Neural progenitor cell (in vitro differentiated cells): Measurements from ENCODE around the gene TMPRSS4. TPM values are rescaled to one million over a fixed set of nuclear protein-coding genes. Genes with fewer than 3 reads are reported as not detected.

Experiments
- DNase-seq: peaks from one replicate; pipeline ENCODE4 v3.0.0-alpha.2; 2016; ENCODE audit warnings: low spot score
- H2AFZ ChIP-seq: fragments of 200-600 bp; sonication (generic); replicated peaks from 2 replicates; pipeline ENCODE4 v1.6.1; 2016; ENCODE audit warnings: antibody characterized with exemption
- H3F3A ChIP-seq: fragments of 200-600 bp; sonication (generic); 2 replicates; pipeline ENCODE4 v1.6.1; 2016; ENCODE audit warnings: antibody characterized with exemption, low read depth
- H3K27ac ChIP-seq: fragments of 200-600 bp; sonication (generic); 2 replicates; pipeline ENCODE4 v1.5.1; 2016; ENCODE audit warnings: mild to moderate bottlenecking
- H3K27me3 ChIP-seq: fragments of 200-600 bp; sonication (generic); 2 replicates; pipeline ENCODE4 v1.6.1; 2016; ENCODE audit warnings: mild to moderate bottlenecking, moderate library complexity
- H3K36me3 ChIP-seq: fragments of 200-600 bp; sonication (generic); 2 replicates; pipeline ENCODE4 v1.5.1; 2016
- H3K4me1 ChIP-seq: fragments of 200-600 bp; sonication (generic); 2 replicates; pipeline ENCODE4 v1.6.1; 2016; ENCODE audit warnings: mixed run types
- H3K4me2 ChIP-seq: fragments of 200-600 bp; sonication (generic); 2 replicates; pipeline ENCODE4 v1.6.1; 2016
- H3K4me3 ChIP-seq: fragments of 200-600 bp; sonication (generic); 2 replicates; pipeline ENCODE4 v1.5.1; 2016
- H3K79me2 ChIP-seq: fragments of 200-600 bp; sonication (generic); 2 replicates; pipeline ENCODE4 v1.6.1; 2016; ENCODE audit warnings: low read depth
- H3K9ac ChIP-seq: fragments of 200-600 bp; sonication (generic); 2 replicates; pipeline ENCODE4 v1.6.1; 2016
- H3K9me3 ChIP-seq: fragments of 200-600 bp; sonication (generic); 2 replicates; pipeline ENCODE4 v1.5.1; 2016; ENCODE audit warnings: low read depth
- H4K20me1 ChIP-seq: fragments of 200-600 bp; sonication (generic); 2 replicates; pipeline ENCODE4 v1.6.1; 2016; ENCODE audit warnings: low read depth
- H3K27ac Mint-ChIP-seq: 3 replicates; pipeline ENCODE4 v1.8.0; 2021; ENCODE audit warnings: mixed read lengths
- H3K27me3 Mint-ChIP-seq: 2 replicates; pipeline ENCODE4 v1.8.0; 2022; ENCODE audit warnings: low read depth, mild to moderate bottlenecking, inconsistent platforms, moderate library complexity, mixed read lengths; ENCODE audit not compliant: insufficient read depth
- H3K36me3 Mint-ChIP-seq: 3 replicates; pipeline ENCODE4 v1.8.0; 2021; ENCODE audit warnings: mixed read lengths
- H3K4me1 Mint-ChIP-seq: 3 replicates; pipeline ENCODE4 v1.8.0; 2021; ENCODE audit warnings: mixed read lengths
- H3K4me3 Mint-ChIP-seq: 3 replicates; pipeline ENCODE4 v1.8.0; 2021; ENCODE audit warnings: mild to moderate bottlenecking, moderate library complexity, mixed read lengths
- H3K9me3 Mint-ChIP-seq: 3 replicates; pipeline ENCODE4 v1.8.0; 2020; ENCODE audit warnings: mixed read lengths
- CTCF ChIP-seq: fragments of 200-600 bp; sonication (generic); IDR thresholded peaks from 2 replicates; pipeline ENCODE4 v1.5.1; 2017; ENCODE audit warnings: antibody characterized with exemption, mild to moderate bottlenecking
- EZH2 ChIP-seq: fragments of 200-600 bp; sonication (generic); IDR thresholded peaks from 2 replicates; pipeline ENCODE4 v1.6.1; 2017; ENCODE audit warnings: antibody characterized with exemption, mild to moderate bottlenecking, moderate library complexity
- EZH2phosphoT487 ChIP-seq: fragments of 200-600 bp; sonication (generic); IDR thresholded peaks from 2 replicates; pipeline ENCODE4 v1.6.1; 2017; ENCODE audit warnings: antibody characterized with exemption
- total RNA-seq: library from RNA; depleted of rRNA; stranded (reverse); fragments of >200 nt; gene quantifications from 2 replicates; pipeline ENCODE4 v1.2.3, GENCODE V29; 2015; ENCODE audit warnings: low replicate concordance

TMPRSS4 gene
- total RNA-seq, 1 donor from 2014 or later, result not detected

GRCh38 chr11:118155776-118156530 is 79.1 kb downstream of the TMPRSS4 start:
- Histone ChIP-seq H3K4me3 (peak overlapping the region; percentile 43), H3K9ac (no peak overlapping the region), H3K27me3 (peaks cover 89% of the 10 kb centered on the region), H3K36me3 (no peaks in the 10 kb centered on the region), H2AFZ (no peak overlapping the region), H3K4me2 (peak overlapping the region; percentile 71), H3K27ac (no peak overlapping the region), H4K20me1 (no peaks in the 10 kb centered on the region), H3K79me2 (no peaks in the 10 kb centered on the region), H3F3A (peaks cover 29% of the 10 kb centered on the region), H3K4me1 (peaks cover 44% of the 10 kb centered on the region), H3K9me3 (no peaks in the 10 kb centered on the region)
- no peaks in the 10 kb centered on the region for H3K36me3 Mint-ChIP-seq
- H3K27ac Mint-ChIP-seq, result no peak overlapping the region
- H3K4me3 Mint-ChIP-seq, result no peak overlapping the region
- TF ChIP-seq EZH2, result no peak
- TF ChIP-seq CTCF, result no peak
- TF ChIP-seq EZH2phosphoT487, result no peak
- no peak for DNase-seq
- H3K4me1 Mint-ChIP-seq, result peaks cover 24% of the 10 kb centered on the region
- H3K9me3 Mint-ChIP-seq, result peaks cover 2% of the 10 kb centered on the region
- H3K27me3 Mint-ChIP-seq, result peaks cover 87% of the 10 kb centered on the region

GRCh38 chr11:118156531-118157185 is 79.8 kb downstream of the TMPRSS4 start:
- Mint-ChIP-seq H3K27ac (no peak overlapping the region), H3K9me3 (peaks cover 2% of the 10 kb centered on the region), H3K4me3 (peak overlapping the region; percentile 35), H3K36me3 (no peaks in the 10 kb centered on the region), H3K27me3 (peaks cover 82% of the 10 kb centered on the region), H3K4me1 (peaks cover 24% of the 10 kb centered on the region)
- peak overlapping the region; percentile 43 for H3K4me3 ChIP-seq
- H3K27me3 ChIP-seq, result peaks cover 88% of the 10 kb centered on the region
- H4K20me1 ChIP-seq, result no peaks in the 10 kb centered on the region
- peaks cover 29% of the 10 kb centered on the region for H3F3A ChIP-seq
- H3K79me2 ChIP-seq, result no peaks in the 10 kb centered on the region
- no peak for TF ChIP-seq CTCF
- no peak for TF ChIP-seq EZH2
- TF ChIP-seq EZH2phosphoT487, result no peak
- peak overlapping the region; percentile 14 for H2AFZ ChIP-seq
- H3K36me3 ChIP-seq, result no peaks in the 10 kb centered on the region
- no peak overlapping the region for H3K9ac ChIP-seq
- no peak overlapping the region for H3K27ac ChIP-seq
- peak overlapping the region; percentile 71 for H3K4me2 ChIP-seq
- peak; percentile 52 for DNase-seq
- peaks cover 44% of the 10 kb centered on the region for H3K4me1 ChIP-seq
- H3K9me3 ChIP-seq, result no peaks in the 10 kb centered on the region

- peaks cover 44% of the 10 kb centered on the region for H3K4me1 ChIP-seq
- peaks cover 29% of the 10 kb centered on the region for H3F3A ChIP-seq
- no peaks in the 10 kb centered on the region for H3K36me3 ChIP-seq
- H3K4me2 ChIP-seq, result peak overlapping the region; percentile 71
- H3K4me3 ChIP-seq, result peak overlapping the region; percentile 43
- Mint-ChIP-seq H3K36me3 (no peaks in the 10 kb centered on the region), H3K4me1 (peaks cover 24% of the 10 kb centered on the region), H3K27me3 (peaks cover 75% of the 10 kb centered on the region), H3K27ac (no peak overlapping the region), H3K9me3 (peaks cover 5% of the 10 kb centered on the region), H3K4me3 (peak overlapping the region; percentile 12)
- no peaks in the 10 kb centered on the region for H4K20me1 ChIP-seq
- H3K27me3 ChIP-seq, result peaks cover 88% of the 10 kb centered on the region
- DNase-seq, result no peak
- no peak overlapping the region for H3K27ac ChIP-seq
- H3K9ac ChIP-seq, result no peak overlapping the region
- H3K79me2 ChIP-seq, result no peaks in the 10 kb centered on the region
- peak overlapping the region; percentile 14 for H2AFZ ChIP-seq
- no peaks in the 10 kb centered on the region for H3K9me3 ChIP-seq
- TF ChIP-seq EZH2phosphoT487 (no peak), EZH2 (no peak), CTCF (no peak)
These were observed 80.5 kb downstream of the TMPRSS4 start for GRCh38 chr11:118157186-118157895.
